NCI-H2081 (cell line): ENCODE results near the gene DCXR.

Source experiments
- DNase-seq, 2 experiments: peaks; one replicate each; lab custom pipeline; 2025; lab: John Stamatoyannopoulos, UW

Gene DCXR

DNA sequence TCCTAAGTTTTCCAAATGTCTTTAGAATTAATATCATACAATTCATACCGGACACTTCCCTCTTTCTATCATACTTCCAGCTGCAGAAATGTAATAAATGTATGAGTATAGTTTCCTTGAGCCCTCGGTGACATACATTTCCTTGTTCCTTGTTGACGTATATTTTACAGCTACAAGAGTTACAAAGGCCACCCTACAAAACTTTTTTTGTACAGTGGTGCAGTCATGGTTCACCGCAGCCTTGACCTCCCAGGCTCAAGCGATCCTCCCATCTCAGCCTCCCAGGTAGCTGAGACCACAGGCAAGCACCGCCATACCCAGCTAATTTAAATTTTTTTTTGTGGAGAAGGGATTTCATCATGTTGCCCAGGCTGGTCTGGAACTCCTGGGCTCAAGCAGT is 35.3 kb upstream of the DCXR start:
- DNase-seq = no peak

- DNase-seq = no peak
These were observed 33.1 kb upstream of the DCXR start for GRCh38 chr17:82070611-82071010.

GRCh38 chr17:82065638-82066303 is 28.3 kb upstream of the DCXR start, which contains the start of gene DUS1L:
Gene DUS1L, minus strand, starts transcription at chr17:82065804. Its CDS starts 745 bp downstream, at chr17:82065059.
- peak; percentile 46 to 63 for DNase-seq

- DNase-seq = no peak
These were observed 27.7 kb upstream of the DCXR start for GRCh38 chr17:82065193-82065637.

- peak; percentile 48 to 67 for DNase-seq
These were observed 27.1 kb upstream of the DCXR start for GRCh38 chr17:82064433-82065192.

- no peak for DNase-seq
These were observed 26.2 kb upstream of the DCXR start for GRCh38 chr17:82063424-82064415.

DNA sequence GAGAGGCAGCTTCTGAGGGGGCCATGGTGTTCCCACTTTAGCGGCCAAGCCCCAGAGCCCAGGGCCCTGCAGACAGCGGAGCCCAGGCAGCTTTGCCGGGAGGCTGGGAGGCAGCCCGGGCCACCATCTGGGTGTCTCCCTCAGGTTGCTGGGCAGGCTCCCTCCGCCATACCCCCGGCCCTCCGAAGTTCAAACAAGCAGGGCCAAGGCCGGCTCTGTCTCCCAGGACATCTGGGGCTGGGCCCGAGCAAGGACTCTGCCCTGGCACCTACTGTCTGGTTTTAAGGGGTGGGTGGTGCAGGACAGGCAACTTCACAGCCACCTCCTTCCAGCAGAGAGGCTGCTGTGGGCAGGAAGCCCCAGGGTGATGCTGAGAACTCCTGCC is 25.5 kb upstream of the DCXR start:
- DNase-seq = no peak

GRCh38 chr17:82062076-82062983 is 24.8 kb upstream of the DCXR start:
- DNase-seq = no peak

DNA sequence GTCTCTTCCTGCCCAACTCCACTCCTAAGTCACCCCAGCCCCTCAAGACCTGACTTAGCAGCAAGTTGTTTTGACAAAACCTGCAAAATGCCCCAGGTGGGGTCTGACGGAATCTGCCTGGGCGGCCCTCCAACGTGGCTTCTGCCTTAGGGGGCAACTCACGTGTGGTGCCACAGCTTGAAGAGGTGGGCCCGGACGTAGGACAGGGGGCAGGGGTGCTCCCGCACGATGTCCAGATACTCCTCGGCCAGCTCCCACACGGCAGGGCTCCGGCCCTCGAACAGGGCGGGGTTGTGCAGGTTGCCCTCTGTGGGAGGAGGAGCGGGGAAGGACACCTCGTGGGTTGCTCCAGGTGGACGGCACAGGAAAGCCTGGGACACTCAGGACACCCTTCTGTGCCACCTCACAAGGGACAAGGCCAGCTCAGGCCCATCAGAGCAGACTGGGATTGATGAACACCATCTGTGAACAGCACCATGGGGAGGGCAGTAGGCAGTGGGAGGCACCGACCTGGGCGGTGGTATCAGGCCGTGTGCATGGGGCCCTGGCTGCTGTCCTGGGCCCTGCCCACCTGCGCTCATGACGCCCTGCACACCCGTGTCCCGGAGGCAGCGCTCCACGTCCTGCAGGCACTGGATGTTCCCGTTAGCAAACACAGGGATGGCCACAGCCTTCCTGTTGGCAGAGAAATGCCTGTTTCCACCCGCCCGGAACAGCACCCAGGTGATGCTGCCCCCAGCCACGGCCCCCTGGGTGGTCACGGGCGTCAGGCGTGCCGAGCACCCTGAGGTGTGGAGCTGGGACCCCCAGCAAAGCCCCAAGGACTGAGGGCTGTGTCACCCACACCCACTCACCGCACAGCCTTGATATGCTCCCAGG is 23.8 kb upstream of the DCXR start:
- DNase-seq = no peak

GRCh38 chr17:82060614-82061013 is 23.1 kb upstream of the DCXR start:
- DNase-seq = no peak

DNA sequence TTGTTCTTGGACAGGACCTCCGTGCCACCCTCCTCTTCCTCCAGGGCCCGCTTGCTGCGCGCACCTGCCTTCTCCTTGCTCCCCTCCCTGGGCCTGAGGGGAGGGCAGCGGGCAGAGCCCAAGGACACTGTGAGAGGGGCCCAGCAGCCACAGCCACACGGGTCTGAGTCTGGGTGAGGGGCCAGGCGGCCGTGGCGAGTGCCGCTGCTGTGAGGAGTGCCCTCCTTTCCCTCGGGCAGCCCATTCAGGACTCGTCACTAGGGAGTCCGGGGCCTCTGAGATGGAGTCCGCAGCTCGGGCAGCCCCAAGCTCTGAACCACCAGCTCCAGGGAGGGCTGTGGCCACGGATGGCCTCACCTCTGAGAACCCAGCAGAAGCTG is 22.5 kb upstream of the DCXR start:
- no peak for DNase-seq

GRCh38 chr17:82059272-82060000 is 21.9 kb upstream of the DCXR start:
- no peak for DNase-seq

DNA sequence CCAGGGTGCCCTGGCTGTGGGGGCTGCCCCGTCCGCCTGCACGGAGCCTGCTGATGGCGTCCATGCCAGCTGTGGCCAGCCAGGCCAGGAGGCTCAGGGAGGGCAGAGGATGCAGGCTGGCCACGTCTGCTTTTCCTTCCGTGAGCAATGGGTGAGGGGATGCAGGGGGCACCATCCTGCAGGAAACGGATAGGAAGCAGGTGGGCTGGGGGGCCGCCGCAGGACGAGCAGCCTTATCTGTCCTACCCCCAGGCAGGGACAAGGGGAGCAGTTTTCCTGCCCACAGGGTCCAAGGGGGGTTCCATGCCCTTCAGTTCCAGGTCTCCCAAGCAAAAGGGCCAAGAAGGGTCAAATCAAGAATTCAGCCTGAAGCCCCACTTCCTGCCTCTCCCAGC is 21.4 kb upstream of the DCXR start:
- no peak for DNase-seq

- DNase-seq = no peak
These were observed 20.8 kb upstream of the DCXR start for GRCh38 chr17:82058230-82058854.

GRCh38 chr17:82056729-82057621 is 19.5 kb upstream of the DCXR start:
- DNase-seq = peak in 1 of 2 experiments; percentile 10

- no peak for DNase-seq
These were observed 18.6 kb upstream of the DCXR start for GRCh38 chr17:82055965-82056728.
